ENCODE measurements around the gene TUG1.

- TF ChIP-seq POLR2A (IDR thresholded peaks at IDR 0.05; ENCODE audit: low read depth, low read length) (no peak), POLR2AphosphoS5 (IDR thresholded peaks at IDR 0.05; ENCODE audit: low read depth, low read length) (no peak), TAF1 (IDR thresholded peaks at IDR 0.05; ENCODE audit: low read depth, low read length) (no peak), SPI1 (IDR thresholded peaks at IDR 0.05; ENCODE audit: low read depth, low read length) (no peak)
Observed at GRCh38 chr22:30948930-30949342, 20.1 kb upstream of the TUG1 start.

Data from GM12891 (cell line).